ENCODE results near the gene GINS2.

GINS2 gene

GRCh38 chr16:85640254-85640558 is 48.5 kb downstream of the GINS2 start:
- DNase-seq (ENCODE audit: low read depth) = no peak

DNA sequence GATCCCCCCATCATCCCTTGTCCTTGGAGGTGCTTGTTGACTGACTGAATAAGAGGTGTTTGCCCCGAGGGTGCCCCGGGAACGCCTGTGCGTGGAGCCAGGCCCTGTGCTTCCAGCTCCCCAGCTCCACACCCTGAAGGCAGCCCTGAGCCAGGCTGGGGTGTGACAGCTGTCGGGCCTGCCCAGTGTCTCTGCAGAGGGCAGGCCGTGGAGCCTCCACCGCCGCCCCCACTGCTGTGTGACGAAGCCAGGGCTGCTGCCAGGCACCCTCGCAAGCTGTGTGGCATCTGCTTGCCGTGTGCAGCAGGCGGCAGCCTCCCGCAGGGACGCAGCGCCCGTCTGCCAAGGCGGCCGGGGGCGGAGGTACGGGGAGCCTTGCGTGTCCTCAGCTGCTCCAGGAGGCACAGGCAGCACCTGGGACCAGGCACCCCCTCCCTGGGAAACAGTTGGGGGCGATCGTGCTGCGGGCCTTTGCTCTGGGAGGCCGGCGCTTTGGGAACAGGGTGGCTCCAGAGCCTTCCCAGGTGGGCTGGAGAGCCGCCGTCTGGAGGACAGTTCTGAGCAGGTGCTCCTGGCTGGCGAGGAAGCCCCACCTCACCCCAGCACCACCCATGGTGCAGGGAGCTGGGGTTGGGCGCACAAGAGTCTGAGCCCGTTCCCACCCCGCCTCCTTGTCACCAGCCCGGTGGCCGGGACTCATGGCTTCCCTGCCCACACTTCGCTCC is 49.1 kb downstream of the GINS2 start:
- DNase-seq (ENCODE audit: low read depth) = no peak

DNA sequence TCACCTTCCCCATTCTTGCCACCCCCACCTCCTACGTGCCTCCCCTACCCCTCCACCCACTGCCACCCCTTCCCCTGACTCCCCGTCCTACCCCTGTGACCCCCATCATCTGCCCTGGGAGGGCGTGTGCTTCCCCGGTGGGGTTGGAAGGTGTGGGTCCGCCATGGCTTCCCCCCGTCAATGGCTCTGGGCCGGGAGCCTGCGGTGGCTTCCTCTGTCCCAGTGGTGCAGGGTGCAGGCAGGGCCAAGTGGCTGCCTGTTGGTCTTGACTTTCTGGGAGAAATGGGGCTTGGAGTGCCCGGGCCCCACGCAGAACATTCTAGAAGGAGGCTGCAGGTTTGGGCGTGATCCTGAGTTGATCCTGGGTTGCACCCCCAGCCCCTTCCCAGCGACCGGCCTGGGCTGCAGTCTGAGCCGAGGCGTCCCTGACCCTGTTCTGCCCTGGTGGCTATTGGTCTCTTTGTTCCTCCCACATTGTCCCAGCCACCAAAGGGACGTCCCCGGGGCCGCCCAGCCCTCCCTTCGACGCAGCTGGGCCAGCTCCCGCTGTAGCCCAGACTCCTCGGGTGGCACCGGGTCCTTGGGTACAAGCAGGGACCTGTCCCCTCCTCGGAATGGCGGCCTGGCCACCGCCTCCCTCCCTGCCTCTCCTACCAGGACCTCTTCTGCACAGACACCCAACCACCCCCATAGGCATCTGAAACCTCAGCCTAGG is 49.9 kb downstream of the GINS2 start:
- no peak for DNase-seq (ENCODE audit: low read depth)

DNA sequence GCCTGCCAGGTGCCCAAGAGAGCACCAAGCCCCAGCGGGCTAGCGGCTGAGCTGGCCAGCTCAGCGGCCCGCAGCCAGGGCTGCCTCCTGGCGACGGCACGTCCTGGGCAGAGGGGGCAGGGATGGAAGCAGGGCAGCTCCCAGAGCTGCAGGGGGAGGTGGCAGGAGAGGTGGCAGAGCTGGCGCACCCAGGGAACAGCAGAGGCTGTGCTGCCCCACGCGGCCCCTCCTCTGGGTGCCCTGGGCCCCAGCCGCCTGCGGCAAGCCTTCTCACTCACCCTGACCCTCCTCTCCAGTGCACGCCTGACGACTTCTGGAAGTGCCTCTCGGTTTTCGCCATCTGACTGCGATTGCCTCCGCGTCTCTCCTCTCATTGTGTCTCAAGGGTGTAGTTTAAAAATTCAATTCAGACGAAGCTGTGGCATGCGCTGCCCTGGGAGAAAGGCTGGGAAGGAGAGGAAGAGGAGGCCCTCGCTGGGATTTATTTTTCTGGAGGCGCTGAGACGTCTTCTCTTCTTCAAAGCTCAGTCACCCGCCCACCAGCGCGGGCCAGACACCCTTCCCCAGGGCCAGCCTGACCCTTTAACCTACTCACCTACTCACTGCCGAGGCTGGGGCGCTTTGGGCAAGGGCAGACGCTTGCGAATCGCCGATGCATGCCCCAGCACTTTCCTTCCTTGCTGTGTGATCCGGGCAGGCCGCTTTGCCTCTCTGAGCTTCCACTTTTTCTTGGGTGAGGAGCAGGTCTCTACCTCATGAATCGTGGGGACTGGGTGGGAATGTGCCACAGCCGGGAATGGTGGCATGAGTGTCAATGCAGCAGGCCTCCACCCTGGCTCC is 50.7 kb downstream of the GINS2 start:
- DNase-seq (ENCODE audit: low read depth) = no peak

- DNase-seq (ENCODE audit: low read depth) = no peak
Measured at GRCh38 chr16:85637061-85637807, 51.5 kb downstream of the GINS2 start.

DNA sequence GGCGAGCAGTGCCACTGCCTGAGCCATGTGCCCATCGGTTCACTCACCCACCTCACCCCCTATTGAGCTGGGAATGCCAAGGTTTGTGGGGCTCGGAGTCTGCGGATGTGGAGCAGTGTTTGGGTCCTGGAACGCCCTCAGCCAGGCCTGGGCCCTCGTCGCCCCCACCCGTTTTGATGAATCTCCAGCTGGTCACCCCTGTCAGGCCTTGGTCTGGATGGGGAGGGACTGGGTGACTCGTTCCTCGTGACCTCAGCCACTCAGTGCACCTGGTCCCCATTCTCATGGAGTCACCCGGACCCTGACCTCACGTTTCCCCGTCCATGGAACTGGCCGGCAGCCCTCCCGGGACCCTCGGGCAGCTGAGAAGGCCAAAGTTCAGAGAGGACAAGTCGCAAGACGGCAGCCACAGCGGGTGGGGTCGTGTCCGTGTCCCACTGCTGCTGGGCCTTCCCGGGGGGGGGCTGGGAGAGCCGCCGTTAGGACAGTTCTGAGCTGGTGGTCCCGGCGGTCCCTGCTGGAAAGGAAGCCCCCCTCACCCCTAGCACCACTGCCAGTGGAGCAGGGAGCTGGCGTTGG is 52.4 kb downstream of the GINS2 start:
- DNase-seq (ENCODE audit: low read depth) = no peak

DNA sequence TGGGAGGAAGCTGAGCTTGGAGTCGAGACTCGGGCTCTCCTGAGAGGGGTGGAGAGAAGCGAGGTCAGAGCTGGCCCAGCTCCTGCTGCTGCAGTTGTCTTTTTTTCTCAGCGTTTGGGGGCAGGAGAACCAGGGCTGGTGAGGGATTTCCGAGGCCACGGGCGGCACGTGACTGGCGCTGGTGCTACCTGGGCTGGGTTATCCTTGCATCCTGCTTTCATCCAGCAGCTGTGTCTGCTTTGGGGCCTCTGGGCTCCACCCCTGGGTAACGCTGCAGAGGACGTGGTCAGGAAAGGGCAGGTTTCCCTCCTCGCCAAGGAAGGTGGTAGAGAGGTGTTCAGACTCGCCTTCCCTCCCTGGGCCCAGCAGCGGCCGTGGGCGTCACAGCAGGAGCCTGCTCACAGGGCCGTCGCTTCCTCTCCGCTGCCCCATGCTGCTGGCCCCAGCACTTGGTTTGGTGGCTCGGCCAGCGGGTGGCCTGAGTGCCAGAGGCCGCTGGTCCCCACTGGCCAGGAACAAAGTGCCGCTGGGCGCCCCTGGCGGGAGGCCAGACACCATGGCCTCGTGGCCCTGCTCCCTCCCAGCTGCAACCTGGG is 53.1 kb downstream of the GINS2 start:
- DNase-seq (ENCODE audit: low read depth) = no peak

- no peak for DNase-seq (ENCODE audit: low read depth)
Measured at GRCh38 chr16:85634747-85635544, 53.8 kb downstream of the GINS2 start.

DNA sequence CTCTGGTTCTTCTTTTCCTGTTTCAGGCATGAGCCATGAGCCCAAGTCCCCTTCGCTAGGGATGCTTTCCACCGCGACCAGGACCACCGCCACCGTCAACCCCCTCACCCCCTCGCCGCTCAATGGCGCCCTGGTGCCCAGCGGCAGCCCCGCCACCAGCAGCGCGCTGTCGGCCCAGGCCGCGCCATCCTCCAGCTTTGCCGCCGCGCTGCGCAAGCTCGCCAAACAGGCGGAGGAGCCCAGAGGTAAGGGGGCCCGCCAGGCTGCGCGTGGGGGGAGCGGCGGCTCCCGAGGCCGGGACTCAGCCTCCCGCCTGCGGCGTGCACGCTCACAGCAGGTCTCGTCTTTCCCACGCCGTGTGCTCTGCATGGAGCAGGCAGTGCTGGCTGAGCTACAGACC is 54.9 kb downstream of the GINS2 start:
- DNase-seq (ENCODE audit: low read depth) = no peak

- DNase-seq (ENCODE audit: low read depth) = no peak
Measured at GRCh38 chr16:85633438-85633743, 55.4 kb downstream of the GINS2 start.

DNA sequence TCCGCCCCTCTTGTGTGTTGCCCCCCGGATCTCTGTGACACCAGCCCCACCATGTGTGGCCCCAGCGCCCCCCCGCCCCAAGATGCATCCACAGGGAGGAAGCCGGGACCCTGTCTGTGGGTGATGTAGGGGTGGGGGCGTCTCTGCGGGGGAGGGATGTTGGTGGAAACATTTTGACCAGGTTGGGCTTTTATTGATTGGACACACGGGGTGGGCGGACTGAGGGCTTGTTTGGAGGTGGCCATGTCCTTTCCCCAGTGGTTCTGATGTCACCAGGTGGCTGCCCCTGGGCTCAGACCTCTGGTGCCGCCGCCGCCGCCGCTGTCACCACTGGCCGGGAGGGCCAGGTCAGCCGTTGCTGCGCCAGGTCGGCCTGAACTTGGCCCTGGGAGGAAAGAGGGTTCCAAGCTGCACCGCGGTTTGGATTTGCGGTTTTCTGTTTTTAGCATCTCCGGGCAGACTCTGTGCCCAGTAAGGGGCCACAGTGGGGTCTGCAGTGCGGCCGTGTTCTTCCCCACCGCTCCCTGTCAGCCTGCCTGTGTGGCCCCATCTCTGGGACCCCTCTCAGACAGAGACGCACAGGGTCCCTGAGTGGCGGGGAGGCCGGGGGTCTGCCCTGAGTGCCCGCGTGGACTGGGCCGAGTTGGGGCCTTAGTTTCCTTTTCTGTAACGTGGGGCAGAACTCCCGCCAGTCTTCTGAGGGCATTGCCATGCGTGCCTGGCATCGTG is 55.9 kb downstream of the GINS2 start:
- DNase-seq (ENCODE audit: low read depth) = no peak

DNA sequence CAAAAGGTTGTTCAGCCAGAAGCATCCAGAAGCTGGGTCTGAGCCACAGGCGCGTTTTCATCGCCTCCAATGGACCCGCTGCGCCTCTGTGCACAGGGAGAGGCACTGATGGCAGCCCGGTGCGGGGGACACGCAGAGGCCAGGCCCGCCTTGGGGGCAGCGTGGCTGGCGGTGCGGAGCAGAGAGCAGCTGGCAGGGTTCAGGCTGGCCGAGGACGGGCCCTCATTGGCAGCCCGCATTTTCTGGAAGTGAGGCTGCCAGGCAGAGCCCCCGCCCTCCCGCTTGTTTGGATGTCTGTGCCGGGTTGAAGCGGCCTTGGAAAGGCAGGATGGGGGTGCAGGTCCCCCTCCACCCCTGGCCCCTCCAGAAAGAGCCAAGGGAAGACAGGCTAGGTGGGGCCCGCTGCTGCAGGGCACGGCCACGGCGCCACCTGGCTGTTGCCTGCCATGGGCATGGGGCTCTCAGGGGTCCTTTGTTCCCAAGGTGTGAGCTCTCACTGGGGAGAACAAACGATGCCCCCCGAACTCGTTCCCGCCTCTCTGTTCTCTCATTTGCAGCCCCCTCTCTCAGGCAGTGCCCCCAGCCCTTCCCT is 56.9 kb downstream of the GINS2 start:
- no peak for DNase-seq (ENCODE audit: low read depth)

- DNase-seq (ENCODE audit: low read depth) = no peak
Measured at GRCh38 chr16:85631230-85631629, 57.5 kb downstream of the GINS2 start.

DNA sequence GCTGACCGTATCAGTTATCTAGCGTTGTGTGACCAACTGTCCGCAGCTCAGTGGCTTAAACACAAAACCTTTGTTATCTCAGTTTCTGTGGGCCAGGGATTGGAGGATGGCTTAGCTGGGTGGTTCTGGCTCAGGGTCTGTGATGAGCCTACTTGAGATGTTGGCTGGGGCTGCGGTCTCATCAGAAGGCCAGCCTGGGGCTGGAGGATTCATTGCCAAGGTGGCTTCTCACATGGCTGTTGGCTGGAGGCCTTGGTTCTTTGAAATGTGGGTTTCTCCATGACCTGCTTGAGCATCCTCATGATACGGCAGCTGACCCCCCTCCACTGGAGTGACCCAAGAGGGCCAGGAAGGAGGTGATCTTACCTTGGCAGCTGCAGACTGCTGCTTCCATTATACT is 58.9 kb downstream of the GINS2 start:
- no peak for DNase-seq (ENCODE audit: low read depth)

GRCh38 chr16:85629326-85629725 is 59.4 kb downstream of the GINS2 start:
- DNase-seq (ENCODE audit: low read depth) = no peak

GRCh38 chr16:85628645-85629044 is 60.1 kb downstream of the GINS2 start:
- no peak for DNase-seq (ENCODE audit: low read depth)

GRCh38 chr16:85628265-85628556 is 60.5 kb downstream of the GINS2 start:
- DNase-seq (ENCODE audit: low read depth) = no peak

DNA sequence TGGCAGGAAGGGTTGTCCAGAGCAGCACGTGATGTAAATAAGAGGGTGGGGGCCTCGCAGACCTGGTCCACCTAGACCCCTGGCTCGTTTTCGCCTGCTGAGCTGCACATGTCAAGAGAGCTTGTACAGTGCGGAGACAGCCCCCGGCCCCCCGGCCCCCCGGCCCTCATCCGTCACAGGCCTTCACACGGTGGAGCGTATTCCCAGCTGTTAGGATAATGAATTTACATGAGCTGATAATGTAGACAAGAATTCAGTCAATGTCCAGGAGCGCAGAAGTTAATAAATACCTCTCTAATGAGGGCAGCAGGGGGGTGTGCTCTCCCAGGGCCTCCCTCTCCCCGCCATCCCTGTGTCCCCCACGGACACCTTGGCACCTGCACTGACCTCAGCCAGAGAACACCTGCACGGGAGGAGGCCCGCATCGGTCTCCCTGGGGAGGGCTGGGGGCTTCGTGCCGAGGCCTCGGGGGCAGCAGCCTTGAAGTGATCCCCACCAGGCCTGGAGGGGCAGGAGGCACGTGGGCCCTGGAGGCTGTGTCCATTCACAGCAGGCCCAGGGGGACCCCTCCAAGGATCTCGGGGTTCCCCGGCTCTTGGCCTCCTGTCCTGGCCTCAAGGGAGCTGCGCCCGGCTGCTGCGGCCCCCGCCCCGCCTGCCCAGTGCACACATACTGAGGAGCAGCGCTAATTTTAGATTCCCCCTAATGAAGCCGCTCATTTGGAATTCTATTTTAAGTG is 61.1 kb downstream of the GINS2 start:
- no peak for DNase-seq (ENCODE audit: low read depth)

GRCh38 chr16:85627089-85627488 is 61.7 kb downstream of the GINS2 start:
- DNase-seq (ENCODE audit: low read depth) = no peak

Data from stimulated activated CD8-positive, alpha-beta memory T cell treated with anti-CD3 and anti-CD28 coated beads, Interleukin-12 subunit alpha, Interleukin-12 subunit beta, amount 100 ng/mL, for 4 hours (primary cell).